ENCODE measurements around the gene IL10.

DNA sequence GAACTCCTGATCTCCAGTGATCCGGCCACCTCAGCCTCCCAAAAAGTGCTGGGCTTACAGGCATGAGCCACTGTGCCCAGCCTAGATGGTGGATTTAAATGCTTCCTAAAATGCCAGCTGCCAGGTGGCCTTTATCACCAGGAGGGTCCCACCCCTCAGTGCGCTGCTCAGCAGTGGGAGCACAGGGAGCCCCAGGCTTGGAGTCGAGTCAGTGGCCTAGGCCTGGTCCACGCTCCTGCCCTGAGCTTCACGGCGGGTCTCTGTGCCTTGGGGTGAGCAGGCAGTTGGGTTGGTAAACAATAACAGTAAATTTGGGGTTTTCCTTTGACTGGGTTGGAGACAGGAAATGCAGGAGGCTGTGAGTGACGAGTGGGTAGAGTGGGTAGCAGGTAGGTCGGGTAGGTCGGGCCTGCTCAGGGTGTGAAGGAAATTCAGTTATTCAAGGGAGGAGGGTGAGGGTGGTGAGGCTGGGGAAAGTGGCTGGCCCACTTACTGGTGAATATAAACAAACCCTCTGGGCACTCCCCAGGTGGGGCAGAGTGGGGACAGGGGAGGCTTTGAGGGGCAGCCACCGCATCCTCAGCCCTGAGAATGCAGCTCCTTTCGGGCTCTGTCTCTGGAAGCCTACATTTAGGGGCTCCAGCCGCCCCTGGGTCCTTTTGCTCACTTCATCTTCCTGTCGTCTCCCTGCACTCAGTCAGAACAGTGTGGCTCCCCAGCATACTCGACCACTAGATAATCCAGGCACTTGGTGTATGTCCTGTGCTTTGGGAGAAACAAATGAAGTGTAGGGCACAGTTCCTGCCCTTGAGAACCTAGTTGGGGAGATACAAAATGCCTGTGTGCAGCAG, 35.2 kb downstream of the IL10 start:
- TF ChIP-seq EZH2 (IDR thresholded peaks at IDR 0.05) (no peak), POLR2AphosphoS5 (IDR thresholded peaks at IDR 0.05; ENCODE audit: borderline replicate concordance, low read depth, low read length) (no peak)
